DOHH2 (cell line): ENCODE data around the gene INSR.

Source experiments
- H3F3A ChIP-seq: fragments of 200-600 bp; sonication (generic), shearing (Covaris generic); 2 replicates; pipeline ENCODE4 v1.6.0; 2016; ENCODE audit warnings: antibody characterized with exemption, mild to moderate bottlenecking; ENCODE audit not compliant: control insufficient read depth, insufficient read depth
- H3K27ac ChIP-seq: fragments of 200-600 bp; sonication (generic); 2 replicates; pipeline ENCODE4 v1.5.1; 2014; ENCODE audit warnings: low read depth, mild to moderate bottlenecking, low read length, moderate library complexity
- H3K27me3 ChIP-seq: fragments of 200-600 bp; sonication (generic); 2 replicates; pipeline ENCODE4 v1.6.1; 2014; ENCODE audit warnings: mild to moderate bottlenecking, low read length, mixed read lengths; ENCODE audit not compliant: control insufficient read depth
- H3K36me3 ChIP-seq: fragments of 200-600 bp; sonication (generic); 2 replicates; pipeline ENCODE4 v1.6.1; 2014; ENCODE audit warnings: mild to moderate bottlenecking, low read length, moderate library complexity, mixed read lengths; ENCODE audit not compliant: control insufficient read depth
- H3K4me1 ChIP-seq: fragments of 200-600 bp; sonication (generic); 2 replicates; pipeline ENCODE4 v1.6.1; 2014; ENCODE audit warnings: mild to moderate bottlenecking, low read length, mixed read lengths; ENCODE audit not compliant: control insufficient read depth
- H3K4me2 ChIP-seq: fragments of 200-600 bp; sonication (generic); 2 replicates; pipeline ENCODE4 v1.6.0; 2014; ENCODE audit warnings: mild to moderate bottlenecking, low read length, moderate library complexity
- H3K4me3 ChIP-seq: fragments of 200-600 bp; sonication (generic); 2 replicates; pipeline ENCODE4 v1.5.1; 2014; ENCODE audit warnings: mild to moderate bottlenecking, low read length, mixed read lengths
- H3K79me2 ChIP-seq: fragments of 200-600 bp; sonication (generic); 2 replicates; pipeline ENCODE4 v1.6.1; 2014; ENCODE audit warnings: mild to moderate bottlenecking, low read length, mixed read lengths; ENCODE audit not compliant: control insufficient read depth
- H3K9me2 ChIP-seq: fragments of 200-600 bp; sonication (generic); replicated peaks from 2 replicates; pipeline ENCODE4 v1.6.1; 2014; ENCODE audit warnings: mild to moderate bottlenecking, low read length, mixed read lengths; ENCODE audit not compliant: control insufficient read depth
- H3K9me3 ChIP-seq: fragments of 200-600 bp; sonication (generic); 2 replicates; pipeline ENCODE4 v1.6.1; 2014; ENCODE audit warnings: antibody characterized with exemption, low read length, mixed read lengths; ENCODE audit not compliant: control insufficient read depth, insufficient read depth
- H4K20me1 ChIP-seq: fragments of 200-600 bp; sonication (generic); 2 replicates; pipeline ENCODE4 v1.6.0; 2014; ENCODE audit warnings: low read depth, mild to moderate bottlenecking, antibody characterized with exemption, low read length, moderate library complexity; ENCODE audit not compliant: control insufficient read depth, insufficient read depth
- EZH2phosphoT487 ChIP-seq: fragments of 200-600 bp; sonication (generic); IDR thresholded peaks from 2 replicates; pipeline ENCODE4 v1.6.1; 2017; ENCODE audit warnings: borderline replicate concordance, mild to moderate bottlenecking, antibody characterized with exemption, low read length, moderate library complexity, mixed read lengths
- TF ChIP-seq, protein P1 (sequence below): fragments of 200-600 bp; sonication (generic); IDR thresholded peaks from one replicate; pipeline ENCODE4 v1.5.1; 2014; ENCODE audit warnings: antibody characterized with exemption, mild to moderate bottlenecking, low read depth, low read length; ENCODE audit not compliant: poor library complexity, severe bottlenecking

INSR gene

DNA sequence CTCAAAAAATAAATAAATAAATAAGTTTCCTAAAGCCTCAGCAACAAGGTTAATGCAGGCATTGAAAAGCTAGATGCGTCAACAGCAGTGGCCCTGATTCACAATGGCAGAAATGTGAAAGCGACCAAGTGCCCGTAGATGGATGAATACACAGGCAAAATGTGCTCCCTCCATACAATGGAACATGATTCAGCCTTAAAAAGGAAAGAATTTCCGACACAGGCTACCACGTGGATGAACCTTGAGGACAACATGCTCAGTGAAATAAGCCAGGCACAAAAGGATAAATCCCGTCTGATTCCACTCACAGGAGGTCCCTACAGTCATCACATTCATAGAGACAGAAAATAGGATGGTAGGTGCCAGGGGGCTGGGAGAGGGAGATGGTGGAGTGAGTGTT lies 31.7 kb downstream of the INSR start:
- Histone ChIP-seq H3K27ac (no peak overlapping the region), H3K4me2 (no peak overlapping the region), H3K9me2 (no peaks in the 10 kb centered on the region), H3F3A (no peaks in the 10 kb centered on the region), H3K4me1 (no peaks in the 10 kb centered on the region), H3K79me2 (no peaks in the 10 kb centered on the region), H4K20me1 (no peaks in the 10 kb centered on the region), H3K9me3 (no peaks in the 10 kb centered on the region), H3K36me3 (no peaks in the 10 kb centered on the region), H3K27me3 (no peaks in the 10 kb centered on the region), H3K4me3 (no peak overlapping the region)
- TF ChIP-seq, protein P1, sequence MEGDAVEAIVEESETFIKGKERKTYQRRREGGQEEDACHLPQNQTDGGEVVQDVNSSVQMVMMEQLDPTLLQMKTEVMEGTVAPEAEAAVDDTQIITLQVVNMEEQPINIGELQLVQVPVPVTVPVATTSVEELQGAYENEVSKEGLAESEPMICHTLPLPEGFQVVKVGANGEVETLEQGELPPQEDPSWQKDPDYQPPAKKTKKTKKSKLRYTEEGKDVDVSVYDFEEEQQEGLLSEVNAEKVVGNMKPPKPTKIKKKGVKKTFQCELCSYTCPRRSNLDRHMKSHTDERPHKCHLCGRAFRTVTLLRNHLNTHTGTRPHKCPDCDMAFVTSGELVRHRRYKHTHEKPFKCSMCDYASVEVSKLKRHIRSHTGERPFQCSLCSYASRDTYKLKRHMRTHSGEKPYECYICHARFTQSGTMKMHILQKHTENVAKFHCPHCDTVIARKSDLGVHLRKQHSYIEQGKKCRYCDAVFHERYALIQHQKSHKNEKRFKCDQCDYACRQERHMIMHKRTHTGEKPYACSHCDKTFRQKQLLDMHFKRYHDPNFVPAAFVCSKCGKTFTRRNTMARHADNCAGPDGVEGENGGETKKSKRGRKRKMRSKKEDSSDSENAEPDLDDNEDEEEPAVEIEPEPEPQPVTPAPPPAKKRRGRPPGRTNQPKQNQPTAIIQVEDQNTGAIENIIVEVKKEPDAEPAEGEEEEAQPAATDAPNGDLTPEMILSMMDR, result no peak
- TF ChIP-seq EZH2phosphoT487, result no peak

DNA sequence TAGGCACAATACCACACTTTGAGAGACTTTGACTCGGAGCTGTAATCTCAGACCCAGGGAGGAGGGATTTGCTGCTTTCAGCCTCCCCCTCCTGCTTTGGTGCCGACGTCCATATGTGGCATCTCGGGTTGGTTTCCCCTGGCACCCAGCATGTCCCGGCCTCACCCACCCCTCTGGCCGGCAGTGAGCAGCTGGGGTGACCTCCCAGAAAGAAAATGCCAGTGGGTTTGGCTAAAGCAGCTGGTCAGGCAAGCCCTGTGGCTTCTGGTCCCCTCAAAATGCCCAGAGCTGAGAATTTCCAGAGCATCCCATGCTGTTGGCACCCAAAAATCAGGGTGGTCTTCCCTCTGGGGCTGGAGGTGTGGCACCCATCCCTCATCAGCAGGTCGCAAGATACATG lies 34.1 kb downstream of the INSR start:
- no peaks in the 10 kb centered on the region for H3K79me2 ChIP-seq
- no peak overlapping the region for H3K27ac ChIP-seq
- H3K9me3 ChIP-seq, result no peaks in the 10 kb centered on the region
- H3K4me2 ChIP-seq, result no peak overlapping the region
- no peaks in the 10 kb centered on the region for H3F3A ChIP-seq
- no peaks in the 10 kb centered on the region for H4K20me1 ChIP-seq
- H3K9me2 ChIP-seq, result no peaks in the 10 kb centered on the region
- H3K27me3 ChIP-seq, result no peaks in the 10 kb centered on the region
- TF ChIP-seq, protein P1, result no peak
- no peak for TF ChIP-seq EZH2phosphoT487
- H3K36me3 ChIP-seq, result no peaks in the 10 kb centered on the region
- H3K4me1 ChIP-seq, result no peaks in the 10 kb centered on the region
- no peak overlapping the region for H3K4me3 ChIP-seq

DNA sequence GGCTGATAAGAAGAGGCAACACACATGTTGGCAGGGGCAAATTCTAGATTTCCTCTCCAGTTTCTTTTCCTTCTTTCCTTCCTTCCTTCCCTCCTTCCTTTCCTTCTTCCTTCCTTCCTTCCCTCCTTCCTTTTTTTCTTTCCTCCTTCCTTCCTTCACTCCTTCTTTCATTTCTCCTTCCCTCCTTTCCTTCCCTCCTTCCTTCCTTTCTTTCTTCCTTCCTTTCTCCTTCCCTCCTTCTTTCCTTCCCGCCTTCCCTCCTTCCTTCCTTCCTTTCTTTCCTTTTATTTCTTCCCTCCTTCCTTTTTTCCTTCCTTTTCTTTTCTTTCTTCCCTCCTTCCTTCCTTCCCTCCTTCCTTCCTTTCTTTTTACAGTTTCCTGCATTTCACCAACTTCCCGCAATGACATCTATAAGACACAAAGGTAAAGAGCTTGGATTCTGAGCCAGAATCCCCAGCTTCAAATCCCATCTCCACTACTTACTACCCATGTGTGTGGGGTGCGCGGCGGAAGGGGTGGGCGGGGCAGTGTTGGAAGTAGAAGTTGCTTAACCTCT lies 35.3 kb downstream of the INSR start:
- no peaks in the 10 kb centered on the region for H3K4me1 ChIP-seq
- no peak for TF ChIP-seq EZH2phosphoT487
- TF ChIP-seq, protein P1, result no peak
- no peaks in the 10 kb centered on the region for H3F3A ChIP-seq
- H3K9me3 ChIP-seq, result no peaks in the 10 kb centered on the region
- H3K79me2 ChIP-seq, result no peaks in the 10 kb centered on the region
- no peak overlapping the region for H3K27ac ChIP-seq
- H3K36me3 ChIP-seq, result no peaks in the 10 kb centered on the region
- H3K27me3 ChIP-seq, result no peaks in the 10 kb centered on the region
- H4K20me1 ChIP-seq, result no peaks in the 10 kb centered on the region
- H3K9me2 ChIP-seq, result no peaks in the 10 kb centered on the region
- no peak overlapping the region for H3K4me3 ChIP-seq
- no peak overlapping the region for H3K4me2 ChIP-seq
